Mesendoderm (in vitro differentiated cells): ENCODE results near the gene HMGXB4.

Experiments
- DNase-seq: peaks from one replicate; pipeline ENCODE4 v3.0.0; 2013
- H2AK5ac ChIP-seq: 2 replicates; pipeline ENCODE4 v1.6.1; 2013; ENCODE audit warnings: low read length, inconsistent platforms
- H2BK120ac ChIP-seq: 2 replicates; pipeline ENCODE4 v1.6.1; 2013; ENCODE audit warnings: low read depth, mild to moderate bottlenecking, low read length, moderate library complexity, mixed read lengths
- H2BK15ac ChIP-seq: replicated peaks from 2 replicates; pipeline ENCODE4 v1.6.1; 2013; ENCODE audit warnings: low read depth, mild to moderate bottlenecking, moderate library complexity
- H2BK5ac ChIP-seq: 2 replicates; pipeline ENCODE4 v1.6.1; 2013; ENCODE audit warnings: low read length, inconsistent platforms
- H3K18ac ChIP-seq: 2 replicates; pipeline ENCODE4 v1.6.1; 2013; ENCODE audit warnings: mild to moderate bottlenecking, low read length, mixed read lengths
- H3K23ac ChIP-seq: one replicate; pipeline ENCODE4 v1.6.1; 2013; ENCODE audit warnings: low read length
- H3K27ac ChIP-seq: 2 replicates; pipeline ENCODE4 v1.5.1; 2013; ENCODE audit warnings: low read depth, mild to moderate bottlenecking, inconsistent platforms, low read length, moderate library complexity
- H3K27me3 ChIP-seq: 2 replicates; pipeline ENCODE4 v1.6.1; 2013; ENCODE audit warnings: low read length, control low read depth, mild to moderate bottlenecking, inconsistent platforms; ENCODE audit not compliant: insufficient read depth, poor library complexity
- H3K36me3 ChIP-seq: 2 replicates; pipeline ENCODE4 v1.6.1; 2013; ENCODE audit warnings: low read length, inconsistent platforms; ENCODE audit not compliant: control insufficient read depth, insufficient read depth
- H3K4ac ChIP-seq: one replicate; pipeline ENCODE4 v1.6.1; 2013; ENCODE audit warnings: low read depth, mild to moderate bottlenecking, low read length, moderate library complexity
- H3K4me1 ChIP-seq: 2 replicates; pipeline ENCODE4 v1.6.1; 2013; ENCODE audit warnings: low read depth, low read length, inconsistent platforms; ENCODE audit not compliant: control insufficient read depth
- H3K4me2 ChIP-seq: 2 replicates; pipeline ENCODE4 v1.6.1; 2013; ENCODE audit warnings: low read length
- H3K4me3 ChIP-seq: 2 replicates; pipeline ENCODE4 v1.5.1; 2013; ENCODE audit warnings: mild to moderate bottlenecking, low read length
- H3K56ac ChIP-seq: one replicate; pipeline ENCODE4 v1.6.1; 2013; ENCODE audit warnings: low read length
- H3K79me1 ChIP-seq: 2 replicates; pipeline ENCODE4 v1.6.1; 2013; ENCODE audit warnings: low read length, inconsistent platforms
- H3K79me2 ChIP-seq: 2 replicates; pipeline ENCODE4 v1.6.1; 2013; ENCODE audit warnings: mild to moderate bottlenecking, low read length; ENCODE audit not compliant: control insufficient read depth, insufficient read depth
- H3K9ac ChIP-seq: 2 replicates; pipeline ENCODE4 v1.6.1; 2013; ENCODE audit warnings: low read length, inconsistent platforms
- H4K5ac ChIP-seq: one replicate; pipeline ENCODE4 v1.6.1; 2013; ENCODE audit warnings: low read length
- H4K8ac ChIP-seq: one replicate; pipeline ENCODE4 v1.6.1; 2013; ENCODE audit warnings: low read depth, mild to moderate bottlenecking, control low read depth, low read length, moderate library complexity
- WGBS: extraction: QIAGEN DNeasy Blood & Tissue Kit; methylation state at CpG from one replicate; pipeline ENCODE4 v1.1.7; 2013; ENCODE audit warnings: low lambda C conversion rate, missing lambda C conversion rate; ENCODE audit not compliant: insufficient coverage; ENCODE audit errors: extremely low coverage; 5-methylcytosine and 5-hydroxymethylcytosine counted together

HMGXB4 gene

GRCh38 chr22:35327690-35328471 is 70.6 kb downstream of the HMGXB4 start:
- Histone ChIP-seq H2BK120ac (no peak overlapping the region), H3K9ac (no peak overlapping the region), H3K27ac (no peak overlapping the region), H3K27me3 (no peaks in the 10 kb centered on the region), H4K8ac (no peak overlapping the region), H3K4me1 (no peaks in the 10 kb centered on the region), H2BK15ac (no peak overlapping the region), H3K36me3 (peaks cover 11% of the 10 kb centered on the region), H4K5ac (no peak overlapping the region), H3K18ac (no peak overlapping the region), H3K4me2 (no peak overlapping the region), H3K23ac (no peak overlapping the region), H3K79me2 (no peaks in the 10 kb centered on the region), H3K4ac (no peak overlapping the region), H2BK5ac (no peak overlapping the region), H3K4me3 (no peak overlapping the region), H2AK5ac (no peak overlapping the region), H3K79me1 (no peaks in the 10 kb centered on the region), H3K56ac (no peak overlapping the region)
- WGBS, result no CpG with 5 or more reads among the region's 21 CpGs
- no peak for DNase-seq

DNA sequence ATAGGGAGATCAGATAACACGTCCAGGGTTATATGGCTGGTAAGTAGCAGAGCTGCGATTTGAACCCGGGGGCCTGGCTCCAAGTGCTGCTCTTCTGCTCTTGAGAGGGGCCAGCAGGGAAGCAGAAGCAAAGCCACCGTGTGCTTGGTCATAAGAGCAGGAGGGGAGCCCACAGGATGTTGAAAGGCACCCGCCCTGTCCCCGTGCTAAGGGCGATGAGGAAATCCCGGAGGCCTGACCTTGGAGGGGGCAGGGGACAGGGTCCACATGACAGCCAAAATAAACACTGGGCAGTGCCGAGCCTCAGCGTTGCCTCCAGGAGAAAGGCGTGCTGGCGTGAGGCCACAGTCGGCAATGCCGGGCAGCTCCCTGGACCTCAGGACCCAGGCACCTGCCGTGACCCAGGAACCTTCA is 71.2 kb downstream of the HMGXB4 start:
- Histone ChIP-seq H3K4me3 (no peak overlapping the region), H3K36me3 (peaks cover 11% of the 10 kb centered on the region), H3K9ac (no peak overlapping the region), H3K27me3 (no peaks in the 10 kb centered on the region), H3K23ac (no peak overlapping the region), H3K27ac (no peak overlapping the region), H3K56ac (no peak overlapping the region), H3K4ac (no peak overlapping the region), H2BK15ac (no peak overlapping the region), H3K4me1 (no peaks in the 10 kb centered on the region), H3K4me2 (no peak overlapping the region), H4K8ac (no peak overlapping the region), H3K79me1 (no peaks in the 10 kb centered on the region), H2BK5ac (no peak overlapping the region), H4K5ac (no peak overlapping the region), H2AK5ac (no peak overlapping the region), H2BK120ac (no peak overlapping the region), H3K79me2 (no peaks in the 10 kb centered on the region), H3K18ac (no peak overlapping the region)
- no peak for DNase-seq
- no CpG with 5 or more reads among the region's 15 CpGs for WGBS

GRCh38 chr22:35329114-35329847 is 72.0 kb downstream of the HMGXB4 start:
- no peak for DNase-seq
- H2BK5ac ChIP-seq, result no peak overlapping the region

DNA sequence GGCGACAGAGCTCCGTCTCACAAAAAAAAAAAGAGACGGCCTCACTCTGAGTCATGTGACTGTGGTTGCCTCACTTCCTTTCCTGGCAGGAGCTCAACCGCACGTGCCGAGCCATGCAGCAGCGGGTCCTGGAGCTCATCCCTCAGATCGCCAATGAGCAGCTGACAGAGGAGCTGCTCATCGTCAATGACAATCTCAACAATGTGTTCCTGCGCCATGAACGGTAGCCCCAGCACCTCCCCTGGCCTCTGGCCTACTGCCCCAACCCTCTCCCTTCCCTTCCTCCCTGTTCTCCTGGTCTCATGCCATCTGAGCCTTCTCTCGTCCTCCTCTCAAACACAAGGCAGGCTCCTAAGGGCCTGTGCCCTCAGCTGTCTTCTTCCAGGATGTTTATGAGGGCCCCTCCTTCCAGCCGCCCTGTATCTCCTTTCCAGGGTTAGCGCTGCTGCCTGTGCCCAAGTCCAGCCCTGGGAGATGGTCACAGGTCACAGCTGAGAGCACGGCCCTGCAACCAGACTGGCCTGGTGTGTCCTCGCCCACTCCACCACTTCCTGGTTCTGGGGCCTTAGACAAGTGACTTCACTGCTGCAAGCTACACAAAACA is 73.1 kb downstream of the HMGXB4 start:
- no peak overlapping the region for H3K4me2 ChIP-seq
- H3K4me3 ChIP-seq, result no peak overlapping the region
- no peak overlapping the region for H2BK120ac ChIP-seq
- no peak for DNase-seq
- no peaks in the 10 kb centered on the region for H3K4me1 ChIP-seq
- no peak overlapping the region for H3K18ac ChIP-seq
- H3K27ac ChIP-seq, result no peak overlapping the region
- H3K56ac ChIP-seq, result no peak overlapping the region
- H2AK5ac ChIP-seq, result no peak overlapping the region
- no peaks in the 10 kb centered on the region for H3K79me1 ChIP-seq
- no CpG with 5 or more reads among the region's 16 CpGs for WGBS
- no peaks in the 10 kb centered on the region for H3K27me3 ChIP-seq
- no peak overlapping the region for H3K23ac ChIP-seq
- H2BK5ac ChIP-seq, result no peak overlapping the region
- H2BK15ac ChIP-seq, result no peak overlapping the region
- no peak overlapping the region for H3K9ac ChIP-seq
- H3K4ac ChIP-seq, result no peak overlapping the region
- H4K5ac ChIP-seq, result no peak overlapping the region
- H3K36me3 ChIP-seq, result peaks cover 6% of the 10 kb centered on the region
- no peak overlapping the region for H4K8ac ChIP-seq
- H3K79me2 ChIP-seq, result no peaks in the 10 kb centered on the region

More at GRCh38 chr22:35329114-35329847, 72.0 kb downstream of the HMGXB4 start:
- Histone ChIP-seq H2BK15ac (no peak overlapping the region), H3K4me3 (no peak overlapping the region), H3K56ac (no peak overlapping the region), H3K18ac (no peak overlapping the region), H2BK120ac (no peak overlapping the region), H3K27ac (no peak overlapping the region), H3K79me1 (no peaks in the 10 kb centered on the region), H2AK5ac (no peak overlapping the region), H4K8ac (no peak overlapping the region), H3K4ac (no peak overlapping the region), H4K5ac (no peak overlapping the region), H3K4me2 (no peak overlapping the region), H3K36me3 (peaks cover 11% of the 10 kb centered on the region), H3K23ac (no peak overlapping the region), H3K9ac (no peak overlapping the region), H3K79me2 (no peaks in the 10 kb centered on the region), H3K27me3 (no peaks in the 10 kb centered on the region), H3K4me1 (no peaks in the 10 kb centered on the region)
- WGBS, result no CpG with 5 or more reads among the region's 12 CpGs

DNA sequence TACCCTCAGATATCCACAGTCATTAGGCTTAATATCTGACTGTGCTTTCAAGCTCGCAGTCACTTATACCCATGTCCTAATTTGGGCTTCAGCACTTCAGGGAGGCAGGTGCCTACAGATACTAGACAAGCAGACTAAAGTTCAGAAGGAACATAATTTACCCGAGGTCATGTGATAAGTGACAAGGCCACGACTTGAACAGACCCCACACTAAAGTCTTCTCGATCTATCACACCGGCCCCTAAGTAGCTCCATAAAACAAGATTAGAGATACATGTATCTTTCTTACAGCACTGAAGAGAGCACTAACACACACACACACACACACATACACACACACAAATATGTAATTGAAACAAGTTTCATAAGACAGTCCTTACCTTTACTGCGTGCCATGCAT is 75.0 kb downstream of the HMGXB4 start:
- no peaks in the 10 kb centered on the region for H3K79me1 ChIP-seq
- no peak overlapping the region for H2AK5ac ChIP-seq
- H3K4me3 ChIP-seq, result no peak overlapping the region
- H3K27me3 ChIP-seq, result no peaks in the 10 kb centered on the region
- H3K79me2 ChIP-seq, result no peaks in the 10 kb centered on the region
- H3K4me1 ChIP-seq, result no peaks in the 10 kb centered on the region
- no peak overlapping the region for H2BK15ac ChIP-seq
- H3K4me2 ChIP-seq, result no peak overlapping the region
- WGBS, result no CpG with 5 or more reads among the region's 6 CpGs
- H3K9ac ChIP-seq, result no peak overlapping the region
- H3K27ac ChIP-seq, result no peak overlapping the region
- no peak overlapping the region for H3K18ac ChIP-seq
- H3K4ac ChIP-seq, result no peak overlapping the region
- H4K5ac ChIP-seq, result no peak overlapping the region
- no peak for DNase-seq
- H3K23ac ChIP-seq, result no peak overlapping the region
- no peak overlapping the region for H4K8ac ChIP-seq
- no peak overlapping the region for H3K56ac ChIP-seq
- no peak overlapping the region for H2BK5ac ChIP-seq
- peaks cover 4% of the 10 kb centered on the region for H3K36me3 ChIP-seq
- H2BK120ac ChIP-seq, result no peak overlapping the region
